GM04503 (cell line): ENCODE measurements around the gene CHD2.
"Not testable (repeated sequence)": the region's sequence is repeated elsewhere in the genome, so short reads cannot be mapped to it uniquely, and the experiment has no call there.

Source experiments
- DNase-seq: peaks from one replicate; pipeline ENCODE4 v3.0.0-alpha.2; 2012; ENCODE audit warnings: low read depth

The CHD2 gene

DNA sequence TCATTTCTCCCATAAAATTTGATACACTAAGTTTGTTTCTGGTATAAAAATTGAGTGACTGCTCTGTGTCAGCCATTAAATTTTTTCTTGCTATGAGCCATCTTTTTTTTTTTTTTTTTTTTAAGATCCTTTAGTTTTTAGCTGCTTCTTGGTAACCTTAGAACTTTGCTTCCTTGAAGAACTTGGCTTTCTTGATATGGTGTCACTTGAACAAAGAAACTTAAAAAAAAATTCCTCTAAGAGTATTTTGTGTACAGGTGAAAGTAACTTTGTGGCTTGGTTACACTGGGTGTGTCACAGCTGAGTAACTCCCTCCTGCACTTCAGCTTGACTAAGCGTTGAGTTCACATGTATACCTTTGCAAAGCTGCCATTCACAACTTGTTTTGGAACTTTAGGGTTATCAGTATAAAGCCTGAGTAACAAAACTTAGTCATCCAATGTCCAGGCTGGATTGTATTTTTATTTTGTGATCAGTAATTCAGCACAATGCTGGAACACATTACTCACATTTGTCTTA lies 6.5 kb downstream of the CHD2 start:
- no peak for DNase-seq

GRCh38 chr15:92907229-92907628 lies 7.1 kb downstream of the CHD2 start:
- no peak for DNase-seq

DNA sequence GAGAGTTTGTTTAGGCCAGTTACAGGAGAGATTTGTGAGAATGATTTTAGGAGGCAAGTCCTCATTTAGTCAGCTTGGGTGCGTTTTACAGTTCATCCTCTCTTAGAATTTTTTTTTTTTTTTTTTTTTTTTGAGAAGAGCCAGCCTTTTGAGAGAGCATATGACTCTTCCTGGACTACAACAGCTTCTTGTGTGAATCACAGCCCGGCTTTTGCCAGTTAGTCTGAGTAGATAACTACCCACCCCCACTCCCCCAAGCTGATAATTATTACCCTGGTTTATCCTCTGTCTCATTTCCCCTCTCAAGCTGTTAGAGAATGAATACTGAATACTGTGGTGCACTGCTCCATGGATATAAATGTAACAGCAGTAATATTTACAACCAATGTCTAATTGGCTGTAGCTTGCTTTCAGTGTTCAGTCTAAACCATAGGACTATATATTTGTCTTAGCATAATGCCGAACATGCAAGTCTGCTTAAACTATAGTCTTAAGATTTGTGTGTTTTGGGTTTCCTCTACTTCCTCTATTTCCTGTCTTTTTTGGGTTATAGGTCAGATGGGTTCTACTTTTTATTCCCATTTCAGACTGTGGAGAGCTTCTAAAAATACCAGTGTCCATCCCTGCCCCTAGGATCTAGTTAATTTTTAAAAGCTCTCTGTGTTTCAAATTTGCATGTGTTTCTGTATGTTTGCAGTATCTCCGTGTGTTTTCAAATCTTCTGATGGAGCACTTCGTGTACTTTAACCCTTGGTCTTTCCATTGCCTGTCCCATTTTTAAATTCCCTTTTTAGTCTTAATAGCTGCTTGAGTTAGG lies 8.0 kb downstream of the CHD2 start:
- peak; percentile 61 for DNase-seq

DNA sequence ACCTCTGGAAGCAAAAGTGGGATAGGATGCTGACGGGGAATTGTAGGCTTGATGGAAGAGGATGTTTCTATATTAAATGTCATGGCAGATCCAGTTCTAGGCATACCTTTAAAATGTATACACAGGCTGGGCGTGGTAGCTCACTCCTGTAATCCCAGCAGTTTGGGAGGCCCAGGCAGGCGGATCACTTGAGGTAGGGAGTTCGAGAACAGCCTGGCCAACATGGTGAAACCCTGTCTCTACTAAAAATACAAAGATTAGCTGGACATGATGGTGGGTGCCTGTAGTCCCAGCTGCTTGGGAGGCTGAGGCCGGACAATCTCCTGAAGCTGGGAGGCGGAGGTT lies 8.6 kb downstream of the CHD2 start:
- no peak for DNase-seq

- DNase-seq, result no peak
Measured at GRCh38 chr15:92909136-92909781, 9.1 kb downstream of the CHD2 start.

- no peak for DNase-seq
Measured at GRCh38 chr15:92910451-92910850, 10.3 kb downstream of the CHD2 start.

GRCh38 chr15:92914103-92914499 lies 14.0 kb downstream of the CHD2 start:
- DNase-seq, result no peak

- no peak for DNase-seq
Measured at GRCh38 chr15:92914768-92915221, 14.7 kb downstream of the CHD2 start.

- DNase-seq, result no peak
Measured at GRCh38 chr15:92915766-92916435, 15.8 kb downstream of the CHD2 start.

- no peak for DNase-seq
Measured at GRCh38 chr15:92917598-92918407, 17.7 kb downstream of the CHD2 start.

- DNase-seq, result not testable (repeated sequence)
Measured at GRCh38 chr15:92918881-92919280, 18.8 kb downstream of the CHD2 start.

GRCh38 chr15:92920595-92921161 lies 20.6 kb downstream of the CHD2 start:
- no peak for DNase-seq

- DNase-seq, result no peak
Measured at GRCh38 chr15:92921215-92922131, 21.3 kb downstream of the CHD2 start.

DNA sequence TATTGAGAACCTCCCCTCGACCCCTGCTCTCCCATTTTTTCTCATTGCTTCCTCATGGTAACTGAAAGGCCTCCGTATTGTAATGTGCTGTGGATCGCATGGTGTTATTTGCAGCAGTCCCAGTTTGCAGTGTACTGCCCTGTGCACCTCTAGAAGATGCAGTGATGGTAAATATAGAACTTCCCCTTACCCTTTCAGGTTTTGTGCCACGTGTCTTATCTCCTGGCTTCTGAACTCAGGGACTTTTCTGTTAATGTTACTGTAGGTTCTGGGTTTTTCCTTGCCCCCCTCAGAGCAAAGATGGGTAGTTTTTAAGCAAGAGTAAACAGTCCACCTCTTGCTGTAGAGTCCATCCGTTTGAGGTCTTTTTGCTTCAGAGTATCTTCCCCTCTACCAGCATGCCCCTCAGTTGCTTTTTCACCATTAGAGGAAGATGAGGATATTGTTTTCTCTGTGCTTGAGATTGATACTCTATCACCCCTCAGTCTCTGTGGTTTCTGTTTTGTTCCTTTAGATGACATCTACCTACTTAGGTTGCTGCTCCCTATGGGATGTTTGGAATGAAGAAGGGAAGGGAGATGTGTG lies 22.4 kb downstream of the CHD2 start:
- DNase-seq, result no peak

- no peak for DNase-seq
Measured at GRCh38 chr15:92924216-92924615, 24.1 kb downstream of the CHD2 start.

GRCh38 chr15:92925454-92925853 lies 25.3 kb downstream of the CHD2 start:
- no peak for DNase-seq

DNA sequence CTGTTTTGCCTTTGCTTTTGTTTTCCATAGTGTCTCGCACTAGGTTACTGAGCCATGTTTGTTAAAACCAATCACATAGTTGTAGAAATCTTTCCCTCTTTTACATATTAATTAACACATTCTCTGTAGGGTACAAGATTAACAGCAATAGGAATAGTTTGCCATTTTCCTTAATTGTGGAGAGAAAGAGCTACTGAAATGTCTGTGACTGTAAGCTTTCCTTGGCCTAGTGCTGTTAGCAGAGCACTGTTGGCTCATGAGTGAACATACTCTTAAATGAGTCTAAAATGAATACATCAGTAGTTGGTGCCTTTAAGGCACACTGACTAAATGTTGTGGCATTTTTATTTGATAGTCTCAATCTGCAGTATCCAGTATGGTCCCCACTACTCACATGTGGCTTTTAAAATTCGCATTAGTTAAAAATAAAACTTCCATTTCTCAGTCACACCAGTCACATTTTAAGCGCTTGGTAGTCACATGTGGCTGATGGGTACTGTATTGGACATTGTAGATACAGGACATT lies 28.2 kb downstream of the CHD2 start:
- DNase-seq, result no peak

GRCh38 chr15:92929002-92929401 lies 28.9 kb downstream of the CHD2 start:
- no peak for DNase-seq

DNA sequence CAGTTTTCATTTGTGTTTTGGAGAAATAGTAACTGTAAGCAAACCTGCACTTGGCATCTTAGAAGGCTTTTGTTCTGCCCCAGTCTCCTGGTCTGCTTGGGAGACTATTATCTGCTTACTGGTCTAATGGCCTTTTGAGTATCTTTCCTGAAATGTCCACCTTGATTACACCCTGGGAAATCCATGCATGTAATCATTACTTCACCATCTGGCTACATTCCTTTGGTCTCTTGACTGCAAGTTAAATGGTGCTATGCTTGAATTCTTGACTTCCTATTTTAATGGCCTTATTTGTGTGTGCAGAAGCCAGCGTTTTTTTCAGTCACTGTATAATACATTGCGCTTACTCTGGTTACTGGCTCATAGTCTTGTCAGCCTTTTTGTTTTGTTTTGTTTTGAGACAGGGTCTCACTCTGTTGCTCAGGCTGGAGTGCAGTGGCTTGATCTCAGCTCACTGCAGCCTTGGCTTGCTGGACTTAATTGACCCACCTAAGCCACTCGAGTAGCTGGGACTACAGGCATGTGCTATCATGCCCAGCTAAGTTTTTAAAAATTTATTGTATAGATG lies 30.0 kb downstream of the CHD2 start:
- no peak for DNase-seq

DNA sequence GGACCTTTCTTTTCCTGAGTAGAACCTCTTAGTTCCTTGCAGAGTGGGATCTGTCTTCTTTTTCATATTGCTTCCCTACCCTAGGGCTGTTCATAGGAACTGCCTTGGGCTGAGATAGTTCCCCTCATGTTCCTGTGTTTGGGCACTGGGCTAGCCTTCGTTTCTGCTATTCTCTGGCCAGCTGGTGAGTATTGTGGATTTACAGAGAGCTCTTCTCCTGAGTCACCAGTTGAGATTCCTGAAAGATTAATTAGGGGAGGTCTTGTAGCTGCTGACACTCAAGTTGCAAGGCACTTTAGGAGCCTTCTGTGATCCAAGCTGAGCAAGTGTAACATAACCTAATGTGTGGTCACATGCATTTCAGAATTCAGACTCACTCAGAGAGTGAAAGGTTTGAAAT lies 30.7 kb downstream of the CHD2 start:
- DNase-seq, result peak; percentile 76
